ENCODE results near the gene EOLA2. TPM values are rescaled to one million over a fixed set of nuclear protein-coding genes. Genes with fewer than 3 reads are reported as not detected.

The EOLA2 gene
- total RNA-seq, 2 experiments from 2014 or later: 48.7 to 54.7 TPM

GRCh38 chrX:149909324-149910177 is 28.7 kb downstream of the EOLA2 start:
- Mint-ChIP-seq H3K4me3 (no peak overlapping the region), H3K4me1 (ENCODE audit: low read depth) (peaks cover under 1% of the 10 kb centered on the region)
- CTCF ChIA-PET: no interaction called here

GRCh38 chrX:149908727-149909126 is 29.6 kb downstream of the EOLA2 start:
- no peaks in the 10 kb centered on the region for H3K36me3 Mint-ChIP-seq (ENCODE audit: low read depth)
- no peaks in the 10 kb centered on the region for H3K36me3 ChIP-seq (ENCODE audit: insufficient read depth, low read length)
- no peak overlapping the region for H3K4me3 Mint-ChIP-seq
- no peak overlapping the region for H3K27ac Mint-ChIP-seq
- no peaks in the 10 kb centered on the region for H3K9me3 Mint-ChIP-seq
- H3K27ac ChIP-seq (ENCODE audit: low read depth in 1 of 2, low read length in 2 of 2): no peak overlapping the region
- POLR2A ChIA-PET: no interaction called here
- CTCF ChIA-PET: no interaction called here
- ATAC-seq (ENCODE audit: poor library complexity) (no peak), DNase-seq (no peak)
- H3K4me1 Mint-ChIP-seq (ENCODE audit: low read depth): peaks cover 5% of the 10 kb centered on the region
- H3K9me3 ChIP-seq (ENCODE audit: control insufficient read depth in 1 of 2, insufficient read depth in 1 of 2, low read length in 2 of 2): no peaks in the 10 kb centered on the region
- intact Hi-C loops (cut with DNase I, micrococcal nuclease): no loop called here
- TF ChIP-seq, protein P1, sequence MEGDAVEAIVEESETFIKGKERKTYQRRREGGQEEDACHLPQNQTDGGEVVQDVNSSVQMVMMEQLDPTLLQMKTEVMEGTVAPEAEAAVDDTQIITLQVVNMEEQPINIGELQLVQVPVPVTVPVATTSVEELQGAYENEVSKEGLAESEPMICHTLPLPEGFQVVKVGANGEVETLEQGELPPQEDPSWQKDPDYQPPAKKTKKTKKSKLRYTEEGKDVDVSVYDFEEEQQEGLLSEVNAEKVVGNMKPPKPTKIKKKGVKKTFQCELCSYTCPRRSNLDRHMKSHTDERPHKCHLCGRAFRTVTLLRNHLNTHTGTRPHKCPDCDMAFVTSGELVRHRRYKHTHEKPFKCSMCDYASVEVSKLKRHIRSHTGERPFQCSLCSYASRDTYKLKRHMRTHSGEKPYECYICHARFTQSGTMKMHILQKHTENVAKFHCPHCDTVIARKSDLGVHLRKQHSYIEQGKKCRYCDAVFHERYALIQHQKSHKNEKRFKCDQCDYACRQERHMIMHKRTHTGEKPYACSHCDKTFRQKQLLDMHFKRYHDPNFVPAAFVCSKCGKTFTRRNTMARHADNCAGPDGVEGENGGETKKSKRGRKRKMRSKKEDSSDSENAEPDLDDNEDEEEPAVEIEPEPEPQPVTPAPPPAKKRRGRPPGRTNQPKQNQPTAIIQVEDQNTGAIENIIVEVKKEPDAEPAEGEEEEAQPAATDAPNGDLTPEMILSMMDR (IDR thresholded peaks at IDR 0.05): no peak
- H3K4me1 ChIP-seq (ENCODE audit: insufficient read depth, low read length): no peaks in the 10 kb centered on the region
- no peaks in the 10 kb centered on the region for H3K27me3 ChIP-seq (ENCODE audit: control insufficient read depth in 1 of 2, insufficient read depth in 2 of 2, low read length in 2 of 2)
- H3K27me3 Mint-ChIP-seq: no peaks in the 10 kb centered on the region
- H3K4me3 ChIP-seq (ENCODE audit: low read length): no peak overlapping the region

More at GRCh38 chrX:149909324-149910177, 28.7 kb downstream of the EOLA2 start:
- POLR2A ChIA-PET: no interaction called here
- TF ChIP-seq, protein P1 (IDR thresholded peaks at IDR 0.05): no peak
- no peak overlapping the region for H3K4me3 ChIP-seq (ENCODE audit: low read length)
- no peaks in the 10 kb centered on the region for H3K36me3 Mint-ChIP-seq (ENCODE audit: low read depth)
- DNase-seq: no peak
- no peaks in the 10 kb centered on the region for H3K4me1 ChIP-seq (ENCODE audit: insufficient read depth, low read length)
- intact Hi-C loops (cut with DNase I, micrococcal nuclease): no loop called here
- no peaks in the 10 kb centered on the region for H3K36me3 ChIP-seq (ENCODE audit: insufficient read depth, low read length)
- no peak overlapping the region for H3K27ac ChIP-seq (ENCODE audit: low read depth in 1 of 2, low read length in 2 of 2)
- peaks cover 3% of the 10 kb centered on the region for H3K9me3 Mint-ChIP-seq
- ATAC-seq (ENCODE audit: poor library complexity): no peak
- no peak overlapping the region for H3K27ac Mint-ChIP-seq
- no peaks in the 10 kb centered on the region for H3K27me3 Mint-ChIP-seq
- H3K27me3 ChIP-seq (ENCODE audit: control insufficient read depth in 1 of 2, insufficient read depth in 2 of 2, low read length in 2 of 2): no peaks in the 10 kb centered on the region
- H3K9me3 ChIP-seq (ENCODE audit: control insufficient read depth in 1 of 2, insufficient read depth in 1 of 2, low read length in 2 of 2): no peaks in the 10 kb centered on the region

- intact Hi-C loops (cut with DNase I, micrococcal nuclease): no loop called here
- no peaks in the 10 kb centered on the region for H3K36me3 Mint-ChIP-seq (ENCODE audit: low read depth)
Observed at GRCh38 chrX:149908308-149908707, 30.0 kb downstream of the EOLA2 start.

More at GRCh38 chrX:149908308-149908707, 30.0 kb downstream of the EOLA2 start:
- peaks cover 5% of the 10 kb centered on the region for H3K4me1 Mint-ChIP-seq (ENCODE audit: low read depth)
- no peaks in the 10 kb centered on the region for H3K9me3 Mint-ChIP-seq
- H3K4me3 ChIP-seq (ENCODE audit: low read length): no peak overlapping the region
- H3K36me3 ChIP-seq (ENCODE audit: insufficient read depth, low read length): no peaks in the 10 kb centered on the region
- H3K27me3 ChIP-seq (ENCODE audit: control insufficient read depth in 1 of 2, insufficient read depth in 2 of 2, low read length in 2 of 2): no peaks in the 10 kb centered on the region
- TF ChIP-seq, protein P1 (IDR thresholded peaks at IDR 0.05): no peak
- no peak overlapping the region for H3K4me3 Mint-ChIP-seq
- DNase-seq (no peak), ATAC-seq (ENCODE audit: poor library complexity) (no peak)
- no peak overlapping the region for H3K27ac ChIP-seq (ENCODE audit: low read depth in 1 of 2, low read length in 2 of 2)
- ChIA-PET POLR2A (no interaction called here), CTCF (no interaction called here)
- no peaks in the 10 kb centered on the region for H3K9me3 ChIP-seq (ENCODE audit: control insufficient read depth in 1 of 2, insufficient read depth in 1 of 2, low read length in 2 of 2)
- no peaks in the 10 kb centered on the region for H3K27me3 Mint-ChIP-seq
- no peak overlapping the region for H3K27ac Mint-ChIP-seq
- H3K4me1 ChIP-seq (ENCODE audit: insufficient read depth, low read length): no peaks in the 10 kb centered on the region
